Measurements from ENCODE around the gene IL2RA. TPM values are rescaled to one million over a fixed set of nuclear protein-coding genes. Genes with fewer than 3 reads are reported as not detected.
A peak's percentile ranks its signal among the peaks of the same experiment; 100 is the strongest.

The IL2RA gene
- total and polyA plus RNA-seq, 2 donors (not counting 3 experiments of a cell fraction or from before 2014, with no cell fraction given), result not detected

DNA sequence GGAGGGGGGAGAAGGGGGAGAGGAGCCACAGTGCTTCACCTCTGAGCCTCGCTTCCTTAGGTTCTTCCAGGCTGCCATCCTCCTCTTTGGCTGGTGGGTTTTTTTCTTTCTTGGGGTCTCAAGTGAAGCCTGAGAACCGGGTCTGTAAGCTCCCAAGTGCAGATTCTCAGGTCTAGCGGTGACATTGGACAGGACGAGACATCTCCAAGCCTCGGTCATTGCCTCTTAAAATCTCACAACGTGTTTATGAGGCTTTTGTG, 84.0 kb downstream of the IL2RA start:
- CTCF ChIA-PET, result interaction anchor here (0.6 to 3.1 kb wide), 3 partner anchors 28 to 108 kb away, joined by 4 to 17 read pairs (median 5); no protein-coding TSS in a partner anchor
- peak overlapping the region; percentile 75 for H3K4me2 ChIP-seq (ENCODE audit: insufficient read depth, low read length)
- H3K9me3 ChIP-seq (replicated peaks; ENCODE audit: control insufficient read depth, insufficient read depth, low read length), result no peaks in the 10 kb centered on the region
- no peak overlapping the region for H3K27ac ChIP-seq (ENCODE audit: insufficient read depth, low read depth, low read length)
- no peaks in the 10 kb centered on the region for H3K9me1 ChIP-seq (replicated peaks; ENCODE audit: control insufficient read depth, extremely low read depth, insufficient read depth, low read length)
- DNase-seq (ENCODE audit: low read depth, low spot score) (no peak), FAIRE-seq (no peak)
- dilution Hi-C loops (cut with MboI; ENCODE audit: extremely low pct_ligation_motif_present, low sequenced_read_pairs) (no loop called here), intact Hi-C loops (cut with micrococcal nuclease) (loop anchor here (5.0 to 10.0 kb wide), 5 partner anchors 34 to 747 kb away; partner anchors contain the start of genes FBH1, GDI2 and RBM17)
- H3K9ac ChIP-seq (replicated peaks; ENCODE audit: extremely low read depth, insufficient read depth, low read length), result no peak overlapping the region
- H3K36me3 ChIP-seq (ENCODE audit: control insufficient read depth in 2 of 2, extremely low read depth in 1 of 2, insufficient read depth in 2 of 2, low read length in 2 of 2), result no peaks in the 10 kb centered on the region
- TF ChIP-seq, protein P1, sequence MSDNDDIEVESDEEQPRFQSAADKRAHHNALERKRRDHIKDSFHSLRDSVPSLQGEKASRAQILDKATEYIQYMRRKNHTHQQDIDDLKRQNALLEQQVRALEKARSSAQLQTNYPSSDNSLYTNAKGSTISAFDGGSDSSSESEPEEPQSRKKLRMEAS (IDR thresholded peaks at IDR 0.05; ENCODE audit: insufficient read depth, insufficient read length), result no peak
- TF ChIP-seq, protein P2, sequence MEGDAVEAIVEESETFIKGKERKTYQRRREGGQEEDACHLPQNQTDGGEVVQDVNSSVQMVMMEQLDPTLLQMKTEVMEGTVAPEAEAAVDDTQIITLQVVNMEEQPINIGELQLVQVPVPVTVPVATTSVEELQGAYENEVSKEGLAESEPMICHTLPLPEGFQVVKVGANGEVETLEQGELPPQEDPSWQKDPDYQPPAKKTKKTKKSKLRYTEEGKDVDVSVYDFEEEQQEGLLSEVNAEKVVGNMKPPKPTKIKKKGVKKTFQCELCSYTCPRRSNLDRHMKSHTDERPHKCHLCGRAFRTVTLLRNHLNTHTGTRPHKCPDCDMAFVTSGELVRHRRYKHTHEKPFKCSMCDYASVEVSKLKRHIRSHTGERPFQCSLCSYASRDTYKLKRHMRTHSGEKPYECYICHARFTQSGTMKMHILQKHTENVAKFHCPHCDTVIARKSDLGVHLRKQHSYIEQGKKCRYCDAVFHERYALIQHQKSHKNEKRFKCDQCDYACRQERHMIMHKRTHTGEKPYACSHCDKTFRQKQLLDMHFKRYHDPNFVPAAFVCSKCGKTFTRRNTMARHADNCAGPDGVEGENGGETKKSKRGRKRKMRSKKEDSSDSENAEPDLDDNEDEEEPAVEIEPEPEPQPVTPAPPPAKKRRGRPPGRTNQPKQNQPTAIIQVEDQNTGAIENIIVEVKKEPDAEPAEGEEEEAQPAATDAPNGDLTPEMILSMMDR (IDR thresholded peaks at IDR 0.05; ENCODE audit: extremely low read depth in 1 of 2, insufficient read depth in 1 of 2, low read depth in 1 of 2, low read length in 2 of 2), result no peak
- TF ChIP-seq JUN (IDR thresholded peaks at IDR 0.05; ENCODE audit: borderline replicate concordance, insufficient read depth, insufficient read length, low read depth) (no peak), MYC (IDR thresholded peaks at IDR 0.05; ENCODE audit: low read depth, low read length) (no peak), POLR2A (IDR thresholded peaks at IDR 0.05; ENCODE audit: low read depth, low read length) (no peak), GATA2 (IDR thresholded peaks at IDR 0.05; ENCODE audit: insufficient read depth, insufficient read length, low read depth, low read length) (no peak)
- peaks cover 14% of the 10 kb centered on the region for H3K4me1 ChIP-seq (ENCODE audit: control insufficient read depth, extremely low read depth, insufficient read depth, low read length)
- peak overlapping the region; percentile 10 to 98 (median 47) for H3K4me3 ChIP-seq (replicated peaks in 1 of 3; ENCODE audit: insufficient read depth in 1 of 3, low read depth in 1 of 3, low read length in 3 of 3)
- H3K79me2 ChIP-seq (ENCODE audit: control insufficient read depth, insufficient read depth, low read length), result peaks cover 30% of the 10 kb centered on the region
- no peaks in the 10 kb centered on the region for H4K20me1 ChIP-seq (replicated peaks; ENCODE audit: control insufficient read depth, extremely low read depth, insufficient read depth, low read length)
- peaks cover 0 to 2% of the 10 kb centered on the region in 2 experiments for H3K27me3 ChIP-seq (ENCODE audit: control insufficient read depth in 2 of 2, insufficient read depth in 2 of 2, low read length in 2 of 2)
- no peak overlapping the region for H2AFZ ChIP-seq (ENCODE audit: low read depth, low read length)
- no TSS peak for BruUV-seq (replicated peaks)
- POLR2A ChIA-PET, result no interaction called here

Measured in endothelial cell of umbilical vein (primary cell).